SK-N-SH (cell line): Measurements from ENCODE around the gene ADIPOR2. TPM values are rescaled to one million over a fixed set of nuclear protein-coding genes. Genes with fewer than 3 reads are reported as not detected.

Source experiments
- CTCF ChIA-PET: fragments of 300-600, 350-600 bp; formaldehyde crosslinking; extraction: SDS; loops from one replicate; lab custom pipeline; 2021; lab: Yijun Ruan, JAX
- POLR2A ChIA-PET: fragments of 350-600 bp; sonication (Branson Sonifier 250); formaldehyde crosslinking; extraction: SDS; loops from one replicate; lab custom pipeline; 2020; ENCODE audit warnings: antibody characterized with exemption, inconsistent platforms; lab: Yijun Ruan, JAX
- DNase-seq: peaks from one replicate; pipeline ENCODE4 v3.0.0; 2012
- H2AFZ ChIP-seq: fragments of 200-600 bp; sonication (generic); 2 replicates; pipeline ENCODE4 v1.8.1; 2016; ENCODE audit warnings: antibody characterized with exemption, mild to moderate bottlenecking, low read depth
- H3F3A ChIP-seq: fragments of 200-600 bp; sonication (generic); replicated peaks from 2 replicates; pipeline ENCODE3; 2016; ENCODE audit warnings: antibody characterized with exemption, mild to moderate bottlenecking; ENCODE audit not compliant: insufficient read depth
- H3K27ac ChIP-seq, 2 experiments: fragments of 200-500 bp in 1 of 2; fragments of 200-600 bp in 1 of 2; sonication (Bioruptor generic) in 1 of 2; sonication (generic), shearing (Covaris generic) in 1 of 2; 2 replicates each; pipeline versions ENCODE4 v1.5.1 to v1.6.1; 2014 to 2016; ENCODE audit warnings: low read depth in 2 of 2, inconsistent platforms in 1 of 2, low read length in 1 of 2, mild to moderate bottlenecking in 1 of 2, mixed read lengths in 1 of 2
- H3K27me3 ChIP-seq: fragments of 200-600 bp; sonication (generic), shearing (Covaris generic); 2 replicates; pipeline ENCODE4 v1.6.1; 2016; ENCODE audit warnings: mixed run types; ENCODE audit not compliant: insufficient read depth
- H3K36me3 ChIP-seq, 2 experiments: fragments of 200-500 bp in 1 of 2; fragments of 200-600 bp in 1 of 2; sonication (Bioruptor generic) in 1 of 2; sonication (generic) in 1 of 2; replicated peaks in 1 of 2; 2 replicates each; pipeline versions ENCODE3 to v1.5.1; 2014 to 2016; ENCODE audit warnings: low read length in 1 of 2, mild to moderate bottlenecking in 1 of 2; ENCODE audit not compliant: insufficient read depth in 2 of 2, control insufficient read depth in 1 of 2
- H3K4me1 ChIP-seq, 2 experiments: fragments of 200-500 bp in 1 of 2; fragments of 200-600 bp in 1 of 2; sonication (Bioruptor generic) in 1 of 2; sonication (generic), shearing (Covaris generic) in 1 of 2; 2 replicates each; pipeline versions ENCODE4 v1.5.1 to v1.6.1; 2014 to 2016; ENCODE audit warnings: low read depth in 1 of 2, low read length in 1 of 2, mixed run types in 1 of 2; ENCODE audit not compliant: insufficient read depth in 2 of 2, control insufficient read depth in 1 of 2
- H3K4me2 ChIP-seq: fragments of 200-600 bp; sonication (generic), shearing (Covaris generic); 2 replicates; pipeline ENCODE4 v1.6.1; 2017; ENCODE audit warnings: mixed run types
- H3K4me3 ChIP-seq, 2 experiments: fragments of 200-500 bp in 1 of 2; fragments of 200-600 bp in 1 of 2; sonication (Bioruptor generic) in 1 of 2; sonication (generic), shearing (Covaris generic) in 1 of 2; 2 replicates each; pipeline versions ENCODE4 v1.5.1 to v1.8.1; 2014 to 2016; ENCODE audit warnings: low read depth in 2 of 2, inconsistent platforms in 1 of 2, low read length in 1 of 2, mild to moderate bottlenecking in 1 of 2, mixed read lengths in 1 of 2, moderate library complexity in 1 of 2
- H3K79me2 ChIP-seq: fragments of 200-600 bp; sonication (generic); 2 replicates; pipeline ENCODE4 v1.8.1; 2017; ENCODE audit warnings: mild to moderate bottlenecking; ENCODE audit not compliant: insufficient read depth
- H3K9ac ChIP-seq: fragments of 200-600 bp; sonication (generic); 2 replicates; pipeline ENCODE4 v1.6.1; 2017; ENCODE audit warnings: mixed run types
- H3K9me2 ChIP-seq: fragments of 200-600 bp; sonication (generic); 2 replicates; pipeline ENCODE4 v1.6.1; 2017; ENCODE audit warnings: mixed run types
- H3K9me3 ChIP-seq: fragments of 200-600 bp; sonication (generic); 2 replicates; pipeline ENCODE4 v1.6.1; 2017; ENCODE audit warnings: mixed run types, mild to moderate bottlenecking, moderate library complexity
- H4K20me1 ChIP-seq: fragments of 200-600 bp; sonication (generic); 2 replicates; pipeline ENCODE4 v1.6.1; 2017; ENCODE audit warnings: mild to moderate bottlenecking, mixed run types; ENCODE audit not compliant: insufficient read depth
- FOXJ3 ChIP-seq: sonication (generic); formaldehyde crosslinking; IDR thresholded peaks from 2 replicates; pipeline ENCODE4 v1.5.1; 2020; ENCODE audit warnings: mild to moderate bottlenecking, missing genetic modification reagents
- GABPA ChIP-seq: IDR thresholded peaks from 2 replicates; pipeline ENCODE4 v1.4.0; 2012; ENCODE audit warnings: low read depth, mild to moderate bottlenecking
- IRF3 ChIP-seq: fragments of 150-350 bp; IDR thresholded peaks from 2 replicates; pipeline ENCODE4 v1.6.1; 2016; ENCODE audit warnings: mild to moderate bottlenecking, low read depth, low read length
- JUND ChIP-seq: IDR thresholded peaks from 2 replicates; pipeline ENCODE4 v1.4.0; 2012
- MEF2A ChIP-seq: IDR thresholded peaks from 2 replicates; pipeline ENCODE4 v1.4.0; 2012; ENCODE audit warnings: low read depth, borderline replicate concordance
- NFIC ChIP-seq: IDR thresholded peaks from 2 replicates; pipeline ENCODE4 v1.4.0; 2012; ENCODE audit warnings: borderline replicate concordance
- POLR2AphosphoS5 ChIP-seq: IDR thresholded peaks from 2 replicates; pipeline ENCODE4 v1.6.1; 2012; ENCODE audit warnings: low read depth, low read length
- RAD21 ChIP-seq: IDR thresholded peaks from 2 replicates; pipeline ENCODE4 v1.6.1; 2012; ENCODE audit warnings: mild to moderate bottlenecking, low read length
- SIN3A ChIP-seq: IDR thresholded peaks from 2 replicates; pipeline ENCODE4 v1.6.1; 2012; ENCODE audit warnings: low read depth, mild to moderate bottlenecking, low read length, moderate library complexity, borderline replicate concordance
- TAF1 ChIP-seq: IDR thresholded peaks from 2 replicates; pipeline ENCODE4 v1.6.1; 2012; ENCODE audit warnings: low read depth, mild to moderate bottlenecking, low read length, moderate library complexity, borderline replicate concordance
- TCF12 ChIP-seq: IDR thresholded peaks from 2 replicates; pipeline ENCODE4 v1.4.0; 2012
- WGBS: methylation state at CpG from one replicate; pipeline ENCODE4 v1.1.6; 2017; ENCODE audit warnings: low lambda C conversion rate; 5-methylcytosine and 5-hydroxymethylcytosine counted together
- polyA plus RNA-seq, 3 experiments: library from polyadenylated mRNA; depleted of rRNA; stranded (reverse); fragments of >200 nt; gene quantifications; 2 replicates each; pipeline ENCODE4 v1.2.3, GENCODE V29; 2012
- TF ChIP-seq, protein P1 (sequence below): fragments of 200-600 bp; sonication (generic); IDR thresholded peaks from 2 replicates; pipeline ENCODE4 v1.6.1; 2017; ENCODE audit warnings: antibody characterized with exemption, mild to moderate bottlenecking, moderate library complexity
- TF ChIP-seq, protein P2 (sequence below): IDR thresholded peaks from 2 replicates; pipeline ENCODE4 v1.4.0; 2012; ENCODE audit warnings: low read depth
- TF ChIP-seq, protein P3 (sequence below): IDR thresholded peaks from 2 replicates; pipeline ENCODE4 v1.4.0; 2012; ENCODE audit warnings: low read depth, borderline replicate concordance
- TF ChIP-seq, protein P4 (sequence below): IDR thresholded peaks from 2 replicates; pipeline ENCODE4 v1.6.1; 2012; ENCODE audit warnings: mild to moderate bottlenecking, low read depth, low read length, moderate library complexity

The ADIPOR2 gene
- polyA plus RNA-seq, 1 of the 3 experiments (the other 2 are of a cell fraction), result 17.1 TPM

DNA sequence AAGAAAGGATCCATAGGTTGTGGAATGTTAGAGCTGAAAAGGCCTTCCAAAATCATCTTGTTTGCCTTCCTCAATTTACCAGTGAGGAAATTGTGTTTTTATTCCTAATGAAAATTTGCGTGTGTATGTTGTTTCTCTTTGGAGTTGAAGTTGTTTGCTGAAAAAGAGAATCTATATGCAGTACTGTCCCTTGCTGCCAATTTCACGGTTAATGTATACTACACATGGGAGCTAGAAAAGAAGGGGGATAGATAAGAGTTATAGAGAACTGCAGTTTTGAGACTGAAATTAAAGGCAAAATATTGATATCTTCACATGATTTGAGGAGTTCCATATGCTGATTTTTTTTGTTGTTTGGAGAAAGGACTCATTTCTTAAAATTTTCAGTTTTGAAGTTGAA, 67.5 kb downstream of the ADIPOR2 start:
- POLR2A ChIA-PET, result no interaction called here
- Histone ChIP-seq H4K20me1 (no peaks in the 10 kb centered on the region), H3K4me3 (no peak overlapping the region), H3K9me3 (peaks cover 5% of the 10 kb centered on the region; the same call in 1 of the 2 replicates), H2AFZ (no peak overlapping the region), H3K4me2 (no peak overlapping the region), H3K79me2 (peaks cover 17% of the 10 kb centered on the region; the same call in 1 of the 2 replicates), H3K9ac (no peak overlapping the region), H3K9me2 (no peaks in the 10 kb centered on the region), H3F3A (peaks cover 7% of the 10 kb centered on the region), H3K27me3 (no peaks in the 10 kb centered on the region), H3K4me1 (no peaks in the 10 kb centered on the region; a peak in 1 of 4 replicates), H3K36me3 (peaks cover 19 to 27% of the 10 kb centered on the region in 2 experiments), H3K27ac (no peak overlapping the region)
- WGBS, result 96% methylated on average over 2 of the region's 2 CpGs
- DNase-seq, result no peak
- CTCF ChIA-PET, result interaction anchor here (1.3 kb wide), 1 partner anchor 32 kb away, joined by 3 read pairs; no protein-coding TSS in a partner anchor
- no peak for TF ChIP-seq TCF12
- TF ChIP-seq GABPA, result no peak
- TF ChIP-seq MEF2A, result no peak
- no peak for TF ChIP-seq JUND
- TF ChIP-seq NFIC, result no peak
- no peak for TF ChIP-seq IRF3
- TF ChIP-seq, protein P1, sequence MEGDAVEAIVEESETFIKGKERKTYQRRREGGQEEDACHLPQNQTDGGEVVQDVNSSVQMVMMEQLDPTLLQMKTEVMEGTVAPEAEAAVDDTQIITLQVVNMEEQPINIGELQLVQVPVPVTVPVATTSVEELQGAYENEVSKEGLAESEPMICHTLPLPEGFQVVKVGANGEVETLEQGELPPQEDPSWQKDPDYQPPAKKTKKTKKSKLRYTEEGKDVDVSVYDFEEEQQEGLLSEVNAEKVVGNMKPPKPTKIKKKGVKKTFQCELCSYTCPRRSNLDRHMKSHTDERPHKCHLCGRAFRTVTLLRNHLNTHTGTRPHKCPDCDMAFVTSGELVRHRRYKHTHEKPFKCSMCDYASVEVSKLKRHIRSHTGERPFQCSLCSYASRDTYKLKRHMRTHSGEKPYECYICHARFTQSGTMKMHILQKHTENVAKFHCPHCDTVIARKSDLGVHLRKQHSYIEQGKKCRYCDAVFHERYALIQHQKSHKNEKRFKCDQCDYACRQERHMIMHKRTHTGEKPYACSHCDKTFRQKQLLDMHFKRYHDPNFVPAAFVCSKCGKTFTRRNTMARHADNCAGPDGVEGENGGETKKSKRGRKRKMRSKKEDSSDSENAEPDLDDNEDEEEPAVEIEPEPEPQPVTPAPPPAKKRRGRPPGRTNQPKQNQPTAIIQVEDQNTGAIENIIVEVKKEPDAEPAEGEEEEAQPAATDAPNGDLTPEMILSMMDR, result no peak
- TF ChIP-seq SIN3A, result no peak
- TF ChIP-seq, protein P2, sequence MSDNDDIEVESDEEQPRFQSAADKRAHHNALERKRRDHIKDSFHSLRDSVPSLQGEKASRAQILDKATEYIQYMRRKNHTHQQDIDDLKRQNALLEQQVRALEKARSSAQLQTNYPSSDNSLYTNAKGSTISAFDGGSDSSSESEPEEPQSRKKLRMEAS, result no peak
- no peak for TF ChIP-seq FOXJ3 (CRISPR knock-in tag)
- TF ChIP-seq TAF1, result no peak

- Histone ChIP-seq H3K4me1 (no peaks in the 10 kb centered on the region; a peak in 1 of 4 replicates), H3K27ac (no peak overlapping the region), H4K20me1 (no peaks in the 10 kb centered on the region), H2AFZ (no peak overlapping the region), H3F3A (peaks cover 7% of the 10 kb centered on the region), H3K4me3 (no peak overlapping the region), H3K27me3 (no peaks in the 10 kb centered on the region), H3K79me2 (peaks cover 17% of the 10 kb centered on the region; the same call in 1 of the 2 replicates), H3K9ac (no peak overlapping the region), H3K9me3 (peaks cover 5% of the 10 kb centered on the region; the same call in 1 of the 2 replicates), H3K36me3 (peaks cover 19 to 27% of the 10 kb centered on the region in 2 experiments), H3K4me2 (no peak overlapping the region), H3K9me2 (no peaks in the 10 kb centered on the region)
- ChIA-PET CTCF (interaction anchor here (1.3 kb wide), 1 partner anchor 31 kb away, joined by 3 read pairs; no protein-coding TSS in a partner anchor), POLR2A (no interaction called here)
- no peak for DNase-seq
- WGBS, result 82% methylated on average over 4 of the region's 4 CpGs
- TF ChIP-seq POLR2AphosphoS5 (no peak), GABPA (no peak), RAD21 (no peak), TAF1 (no peak)
- TF ChIP-seq, protein P3, sequence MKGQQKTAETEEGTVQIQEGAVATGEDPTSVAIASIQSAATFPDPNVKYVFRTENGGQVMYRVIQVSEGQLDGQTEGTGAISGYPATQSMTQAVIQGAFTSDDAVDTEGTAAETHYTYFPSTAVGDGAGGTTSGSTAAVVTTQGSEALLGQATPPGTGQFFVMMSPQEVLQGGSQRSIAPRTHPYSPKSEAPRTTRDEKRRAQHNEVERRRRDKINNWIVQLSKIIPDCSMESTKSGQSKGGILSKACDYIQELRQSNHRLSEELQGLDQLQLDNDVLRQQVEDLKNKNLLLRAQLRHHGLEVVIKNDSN, result no peak
- TF ChIP-seq, protein P4, sequence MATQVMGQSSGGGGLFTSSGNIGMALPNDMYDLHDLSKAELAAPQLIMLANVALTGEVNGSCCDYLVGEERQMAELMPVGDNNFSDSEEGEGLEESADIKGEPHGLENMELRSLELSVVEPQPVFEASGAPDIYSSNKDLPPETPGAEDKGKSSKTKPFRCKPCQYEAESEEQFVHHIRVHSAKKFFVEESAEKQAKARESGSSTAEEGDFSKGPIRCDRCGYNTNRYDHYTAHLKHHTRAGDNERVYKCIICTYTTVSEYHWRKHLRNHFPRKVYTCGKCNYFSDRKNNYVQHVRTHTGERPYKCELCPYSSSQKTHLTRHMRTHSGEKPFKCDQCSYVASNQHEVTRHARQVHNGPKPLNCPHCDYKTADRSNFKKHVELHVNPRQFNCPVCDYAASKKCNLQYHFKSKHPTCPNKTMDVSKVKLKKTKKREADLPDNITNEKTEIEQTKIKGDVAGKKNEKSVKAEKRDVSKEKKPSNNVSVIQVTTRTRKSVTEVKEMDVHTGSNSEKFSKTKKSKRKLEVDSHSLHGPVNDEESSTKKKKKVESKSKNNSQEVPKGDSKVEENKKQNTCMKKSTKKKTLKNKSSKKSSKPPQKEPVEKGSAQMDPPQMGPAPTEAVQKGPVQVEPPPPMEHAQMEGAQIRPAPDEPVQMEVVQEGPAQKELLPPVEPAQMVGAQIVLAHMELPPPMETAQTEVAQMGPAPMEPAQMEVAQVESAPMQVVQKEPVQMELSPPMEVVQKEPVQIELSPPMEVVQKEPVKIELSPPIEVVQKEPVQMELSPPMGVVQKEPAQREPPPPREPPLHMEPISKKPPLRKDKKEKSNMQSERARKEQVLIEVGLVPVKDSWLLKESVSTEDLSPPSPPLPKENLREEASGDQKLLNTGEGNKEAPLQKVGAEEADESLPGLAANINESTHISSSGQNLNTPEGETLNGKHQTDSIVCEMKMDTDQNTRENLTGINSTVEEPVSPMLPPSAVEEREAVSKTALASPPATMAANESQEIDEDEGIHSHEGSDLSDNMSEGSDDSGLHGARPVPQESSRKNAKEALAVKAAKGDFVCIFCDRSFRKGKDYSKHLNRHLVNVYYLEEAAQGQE, result no peak
Measured at GRCh38 chr12:1758887-1759286, 68.0 kb downstream of the ADIPOR2 start.
